Stimulated activated CD4-positive, alpha-beta T cell treated with anti-CD3 and anti-CD28 coated beads, Interleukin-12 subunit alpha, Interleukin-12 subunit beta, amount 100 ng/mL, for 4 hours (primary cell): ENCODE data around the gene UVSSA.
"Not testable (repeated sequence)": the region's sequence is repeated elsewhere in the genome, so short reads cannot be mapped to it uniquely, and the experiment has no call there.

Source experiments
- DNase-seq: peaks from one replicate; pipeline ENCODE4 v3.0.0-alpha.2; 2020

UVSSA gene

GRCh38 chr4:1365271-1366178, 18.5 kb downstream of the UVSSA start:
- no peak for DNase-seq

DNA sequence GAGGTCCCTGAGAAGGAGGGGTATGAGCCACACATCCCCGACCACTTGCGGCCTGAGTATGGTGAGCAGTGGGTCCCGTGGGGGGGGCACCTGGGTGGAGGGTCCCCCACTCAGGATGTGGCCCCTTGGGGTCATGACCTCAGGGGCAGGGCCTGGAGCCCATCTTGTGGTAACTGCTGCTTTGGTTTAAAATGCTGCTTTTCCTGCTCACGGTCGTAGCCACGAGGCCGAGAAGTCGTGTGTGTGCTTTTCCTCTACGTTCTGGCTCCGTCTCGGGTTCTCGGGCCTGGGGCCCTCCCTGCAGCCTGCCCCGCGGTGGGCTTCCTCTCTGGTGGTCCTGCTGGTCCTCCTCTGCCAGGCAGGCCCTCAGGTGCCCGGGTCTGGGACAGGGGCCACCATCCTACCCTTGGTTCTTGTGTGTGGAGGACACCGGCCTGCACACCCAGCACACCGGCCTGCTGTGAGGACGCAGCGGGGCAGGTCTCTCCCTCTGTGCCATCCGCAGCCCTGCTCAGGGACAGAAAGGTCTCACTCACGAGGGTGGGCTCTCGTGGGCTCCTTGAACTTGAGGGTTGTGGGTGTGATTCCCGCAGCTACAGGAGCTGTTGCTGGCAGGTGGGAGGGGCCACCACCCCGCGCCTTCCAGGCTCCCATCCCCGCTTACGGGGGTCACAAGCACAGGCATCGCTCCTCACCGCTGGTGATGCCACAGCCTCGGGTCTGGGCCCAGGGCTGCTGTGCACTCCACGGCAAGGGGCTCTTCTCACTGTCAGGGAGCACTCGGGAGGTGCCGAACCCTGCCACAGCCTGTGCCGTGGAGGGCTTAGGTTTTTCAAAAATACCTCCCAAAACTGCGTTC, 19.6 kb downstream of the UVSSA start:
- DNase-seq, result no peak

DNA sequence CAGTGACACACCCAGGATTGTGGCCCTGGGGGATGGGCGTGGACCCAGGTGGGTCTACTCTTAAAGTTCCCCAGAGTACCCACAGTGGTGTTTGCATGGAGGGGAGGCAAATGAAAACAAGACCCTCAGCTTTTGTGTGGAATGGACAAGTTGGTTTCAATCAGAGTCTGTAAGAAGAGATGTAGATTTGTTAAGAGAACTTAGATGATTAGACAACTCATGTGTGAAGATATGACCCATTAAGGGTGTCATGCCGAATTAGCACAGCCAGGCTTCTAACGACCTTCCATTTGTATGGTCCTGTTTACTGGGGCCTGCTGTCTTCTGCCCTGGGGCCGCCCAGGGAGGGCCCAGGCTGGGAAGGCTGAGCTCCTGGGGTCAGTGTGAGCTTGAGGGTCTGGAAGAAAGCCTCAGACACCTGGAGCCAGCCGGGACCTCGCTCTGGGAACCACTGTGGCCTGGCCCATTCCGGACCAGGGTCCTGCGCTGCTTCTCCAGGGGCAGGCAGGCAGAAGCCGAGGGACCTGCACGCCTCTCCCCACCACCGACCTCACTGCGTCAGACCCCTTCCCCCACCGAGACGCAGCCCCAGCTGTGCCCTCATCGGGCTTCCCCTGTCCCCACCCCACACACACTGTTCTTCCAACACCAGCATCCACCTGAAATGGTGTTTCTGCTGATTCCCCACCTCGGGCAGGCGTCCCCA, 20.4 kb downstream of the UVSSA start:
- DNase-seq, result no peak

DNA sequence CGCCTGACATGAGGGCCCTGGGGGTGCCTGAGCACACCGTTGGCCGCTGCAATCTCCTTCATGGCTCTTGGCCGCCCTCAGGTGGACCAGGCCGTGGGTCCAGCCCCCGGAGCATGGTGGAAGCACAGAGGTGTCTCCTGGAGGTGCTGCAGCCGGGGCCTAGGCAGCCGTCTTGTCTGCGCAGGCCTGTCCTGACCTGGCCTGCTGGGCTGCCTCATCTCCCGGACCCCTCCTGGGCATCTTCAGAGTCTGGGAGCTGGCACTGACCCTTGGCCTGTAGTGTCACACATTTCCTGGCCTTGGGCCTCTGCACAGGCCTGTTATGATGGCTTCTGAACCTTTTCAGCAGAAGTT, 20.9 kb downstream of the UVSSA start:
- no peak for DNase-seq

DNA sequence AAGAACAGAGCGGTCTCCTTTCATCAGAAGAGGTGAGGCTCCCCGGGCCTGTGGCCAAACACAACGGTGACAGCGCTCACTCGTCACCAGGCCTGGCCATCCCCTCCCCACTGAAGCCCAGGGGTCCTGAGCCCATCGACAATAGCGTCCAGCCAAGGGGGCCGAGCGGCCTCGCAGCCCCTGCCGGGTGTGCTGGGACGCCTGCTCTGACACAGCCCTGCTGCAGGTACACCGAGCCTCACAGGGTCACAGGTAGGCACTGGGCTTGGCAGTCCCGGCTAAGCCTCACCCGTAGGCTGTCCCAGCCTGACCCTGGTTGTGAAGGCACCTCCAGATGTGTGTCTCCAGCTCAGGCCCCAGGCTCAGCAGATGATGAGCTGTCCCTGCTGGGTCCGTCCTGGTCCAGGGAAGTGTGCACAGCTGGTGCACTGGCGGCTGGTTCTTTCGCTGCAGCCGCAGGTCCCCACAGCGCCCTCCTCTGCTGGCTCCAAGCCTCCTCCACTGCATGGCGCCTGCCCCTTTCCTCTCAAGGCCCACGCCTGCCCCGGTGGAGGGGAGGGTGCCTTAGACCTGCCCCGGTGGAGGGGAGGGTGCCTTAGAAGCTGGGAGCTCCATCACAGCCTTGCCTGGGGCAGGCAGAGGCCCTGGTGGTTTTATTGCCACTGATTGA, 21.5 kb downstream of the UVSSA start:
- no peak for DNase-seq

DNA sequence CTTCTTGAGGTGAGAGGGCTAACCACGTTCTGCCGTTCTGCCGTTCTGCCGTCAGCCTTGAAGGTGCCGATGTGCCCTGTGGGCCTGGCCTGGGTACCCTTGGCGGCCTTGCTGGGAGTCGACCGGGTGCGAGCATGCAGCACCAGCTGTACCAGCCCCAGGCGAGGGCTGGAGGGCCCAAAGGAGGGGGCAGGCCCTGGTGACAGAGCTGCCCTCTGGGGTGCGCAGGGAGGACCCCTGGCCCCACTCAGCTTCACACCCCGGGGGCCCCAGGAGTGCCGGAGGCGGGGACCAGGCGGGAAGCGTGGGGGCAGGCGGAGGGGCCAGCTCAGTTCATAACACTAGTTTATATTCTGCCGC, 22.1 kb downstream of the UVSSA start:
- DNase-seq, result no peak

DNA sequence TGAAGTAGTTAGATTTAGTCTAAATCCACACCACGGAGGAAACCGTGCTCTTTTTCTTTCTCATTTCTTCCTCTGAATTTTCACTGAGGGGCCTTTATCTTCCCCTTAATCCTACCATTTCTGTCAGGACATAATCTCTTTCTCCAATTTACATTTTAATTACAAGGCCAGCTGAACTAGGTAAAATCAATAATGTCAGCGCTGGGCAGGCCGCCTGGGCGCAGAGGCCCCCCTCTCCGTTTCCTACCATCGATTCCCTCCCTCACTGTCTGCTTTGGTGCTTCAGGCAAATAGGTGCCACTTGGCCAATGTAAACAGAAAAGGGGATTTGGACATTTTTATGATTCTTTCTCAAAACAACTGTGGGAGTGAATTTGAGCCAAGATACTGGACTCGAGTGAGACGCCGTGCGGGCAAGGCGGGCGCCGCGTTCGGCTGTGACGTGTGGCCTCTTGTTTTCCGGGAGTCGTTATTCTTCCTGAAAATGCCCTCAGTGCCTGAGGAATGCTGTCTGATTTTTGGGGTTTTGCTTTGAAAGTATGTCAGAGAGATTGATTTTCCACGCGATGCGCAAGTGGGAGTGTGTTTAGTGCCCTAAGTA, 22.6 kb downstream of the UVSSA start:
- DNase-seq, result no peak

DNA sequence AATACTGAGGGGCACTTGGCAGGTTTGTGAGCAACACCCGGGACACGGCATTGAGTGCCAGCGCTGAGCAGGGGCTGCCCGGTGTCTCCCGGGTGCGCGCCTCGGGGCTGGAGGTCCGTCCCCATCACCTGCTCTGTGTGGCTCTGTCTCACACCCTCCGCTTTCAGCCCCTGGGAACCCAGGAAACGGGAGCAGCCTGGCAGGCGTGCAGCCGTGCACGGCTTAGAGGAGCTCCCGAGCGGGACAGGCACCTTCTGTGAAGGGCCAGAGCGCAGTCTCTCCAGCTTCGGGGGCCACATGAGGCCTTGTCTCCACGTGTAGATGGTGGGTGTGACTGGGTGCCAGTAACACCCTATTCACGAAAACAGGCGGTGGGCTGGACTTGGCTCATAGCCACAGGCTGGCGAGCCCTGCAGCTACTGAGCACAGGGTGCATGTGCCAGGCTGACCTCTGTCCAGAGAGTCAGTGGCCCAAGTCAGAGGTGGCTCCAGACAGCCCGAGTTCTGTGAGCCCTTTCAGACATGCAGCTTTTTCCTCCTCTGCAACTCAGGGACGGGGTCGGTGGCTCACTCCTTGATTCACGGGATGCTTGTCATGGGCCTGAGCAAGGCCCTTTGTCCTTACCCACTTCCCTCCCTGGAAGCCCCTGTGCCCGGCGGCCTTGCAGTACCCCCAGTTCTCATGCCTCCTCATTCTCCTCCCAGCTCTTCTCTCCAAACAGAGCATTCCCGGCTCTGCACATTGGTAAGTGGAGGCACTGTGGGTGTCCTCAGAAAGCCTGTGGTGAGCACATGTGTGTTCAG, 23.5 kb downstream of the UVSSA start:
- no peak for DNase-seq

GRCh38 chr4:1371176-1372165, 24.5 kb downstream of the UVSSA start:
- no peak for DNase-seq

- DNase-seq, result not testable (repeated sequence)
Observed at GRCh38 chr4:1372576-1372975, 25.6 kb downstream of the UVSSA start.

- no peak for DNase-seq
Observed at GRCh38 chr4:1373892-1374705, 27.1 kb downstream of the UVSSA start.

DNA sequence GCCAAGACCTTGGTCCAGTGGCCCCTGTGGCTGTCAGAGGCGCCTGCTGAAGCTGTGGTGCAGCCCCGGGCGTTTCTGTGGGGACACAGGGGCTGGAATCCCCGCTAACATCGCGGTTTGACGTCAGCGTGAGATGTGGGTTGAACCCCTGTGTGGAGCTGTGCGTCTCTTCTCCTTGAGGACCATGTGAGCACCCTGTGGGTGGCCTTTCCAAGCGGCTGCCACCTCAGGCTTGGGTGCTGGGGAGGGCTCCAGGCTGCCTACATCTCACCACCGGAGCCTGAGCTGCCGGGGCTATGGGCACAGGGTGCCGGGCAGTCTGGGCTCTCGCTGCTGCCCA, 27.7 kb downstream of the UVSSA start:
- DNase-seq, result no peak

DNA sequence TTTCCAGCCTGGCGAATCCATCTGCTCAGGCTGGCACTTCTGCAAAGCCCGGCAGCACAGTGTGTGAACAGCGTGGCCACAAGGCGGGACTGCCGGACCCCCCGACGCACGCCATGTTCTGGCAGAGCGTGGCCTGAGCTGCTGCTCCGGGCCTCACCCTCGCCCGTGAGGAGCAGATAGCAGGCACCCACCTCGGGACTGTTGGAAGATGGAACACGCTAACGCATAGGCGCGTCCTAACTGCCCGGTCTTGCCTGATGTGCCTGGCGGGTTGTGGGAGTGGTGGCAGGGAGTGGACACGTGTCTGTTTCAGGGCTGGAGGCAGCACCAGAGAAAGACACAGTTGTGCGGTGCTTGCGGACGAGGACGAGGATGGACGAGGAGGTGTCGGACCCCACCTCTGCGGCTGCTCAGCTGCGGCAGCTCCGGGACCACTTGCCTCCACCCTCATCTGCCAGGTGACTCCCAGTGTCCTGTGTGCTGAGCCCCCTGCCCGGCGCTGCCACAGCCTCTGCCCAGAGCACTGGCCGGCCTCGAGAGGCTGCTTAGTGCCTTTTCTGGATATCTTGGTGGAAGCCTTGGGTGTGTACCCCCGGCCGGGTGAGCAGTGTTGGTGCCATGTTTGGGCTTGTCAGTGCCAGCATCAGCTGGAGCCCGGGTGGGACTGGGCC, 28.2 kb downstream of the UVSSA start:
- DNase-seq, result no peak

- no peak for DNase-seq
Observed at GRCh38 chr4:1375761-1376322, 28.8 kb downstream of the UVSSA start.

- DNase-seq, result no peak
Observed at GRCh38 chr4:1376391-1376840, 29.4 kb downstream of the UVSSA start.

DNA sequence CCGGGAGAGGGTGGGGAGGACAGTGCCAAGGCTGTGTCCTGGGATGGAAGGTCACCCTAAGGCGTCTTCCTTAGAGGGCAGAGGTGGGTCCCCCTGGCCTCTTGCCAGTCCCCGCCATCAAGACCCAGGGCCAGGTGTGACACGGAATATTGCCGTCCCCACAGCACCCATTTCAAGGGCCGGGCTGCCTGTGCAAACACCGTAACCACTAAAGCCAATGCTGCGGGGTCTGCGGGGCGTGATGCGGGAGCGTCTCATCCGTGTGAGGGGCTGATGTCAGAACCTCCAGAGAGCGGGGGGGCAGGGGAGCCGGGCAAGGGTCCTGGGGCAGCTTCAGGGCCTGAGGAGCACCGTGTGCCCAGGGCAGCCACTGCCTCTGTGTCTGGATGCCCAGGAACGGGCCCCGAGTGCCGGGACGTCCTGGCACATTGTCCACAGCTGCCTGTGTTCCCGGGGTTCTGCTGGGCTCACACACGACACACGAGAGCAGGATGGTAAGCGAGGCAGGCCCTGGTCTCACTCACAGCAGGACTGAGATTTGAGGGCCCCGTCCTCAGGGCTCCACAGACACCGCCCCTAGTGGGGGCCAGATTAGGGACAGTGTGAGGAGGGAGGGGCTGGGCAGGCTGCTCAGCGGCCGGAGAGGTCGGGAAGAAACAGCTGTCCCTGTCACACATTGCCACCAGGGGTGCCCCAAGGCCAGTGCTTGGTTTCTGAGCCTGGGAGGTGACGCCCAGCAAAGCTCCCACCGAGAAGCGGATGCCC, 30.0 kb downstream of the UVSSA start:
- DNase-seq, result no peak

DNA sequence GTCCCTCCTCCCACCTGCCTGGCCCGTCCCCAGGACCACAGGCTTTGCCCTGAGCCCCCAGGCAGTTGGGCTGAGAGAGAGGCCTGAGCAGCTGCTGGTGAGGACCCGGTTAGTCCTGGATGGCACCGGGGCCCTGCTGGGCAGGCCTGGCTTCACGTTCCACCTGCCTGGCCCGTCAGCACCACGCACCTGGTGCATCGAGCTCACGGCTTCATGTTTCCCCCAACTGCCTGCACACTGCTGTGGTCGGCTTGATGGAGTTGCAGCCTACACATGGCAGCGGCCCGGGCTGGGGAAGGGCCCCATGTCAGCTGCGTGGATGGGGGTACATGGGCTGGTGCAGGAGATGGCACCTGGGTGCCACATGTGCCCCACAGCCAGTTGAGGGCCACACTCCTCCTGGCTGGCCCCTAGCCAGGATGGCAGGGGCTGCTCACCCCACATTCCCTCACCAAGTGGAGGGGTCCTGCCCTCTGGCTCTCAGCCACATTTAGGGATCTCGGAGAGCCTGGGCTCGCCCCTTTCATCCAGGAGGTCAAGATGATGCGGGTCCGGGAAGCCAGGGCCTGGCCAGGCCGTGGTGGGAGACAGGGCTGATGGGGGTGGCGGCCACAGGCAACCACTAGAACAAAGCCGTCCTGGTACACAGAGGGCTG, 30.7 kb downstream of the UVSSA start:
- DNase-seq, result no peak
